ENCODE data around the gene CCDC102A. TPM values are rescaled to one million over a fixed set of nuclear protein-coding genes. Genes with fewer than 3 reads are reported as not detected.
A peak's percentile ranks its signal among the peaks of the same experiment; 100 is the strongest.

Gene CCDC102A
- total RNA-seq, 4 donors from 2014 or later, result 7.1 to 11.5 (median 8.5) TPM

- Histone ChIP-seq H3K9me3 (no peaks in the 10 kb centered on the region), H3K4me1 (peaks cover 25% of the 10 kb centered on the region), H3K4me3 (no peak overlapping the region), H3K27ac (no peak overlapping the region), H3K36me3 (peaks cover 89% of the 10 kb centered on the region), H3K27me3 (no peaks in the 10 kb centered on the region)
- TF ChIP-seq POLR2A (IDR thresholded peaks at IDR 0.05) (no peak), EP300 (IDR thresholded peaks at IDR 0.05) (no peak), CTCF (IDR thresholded peaks at IDR 0.05) (no peak), POLR2AphosphoS5 (IDR thresholded peaks at IDR 0.05) (no peak)
- WGBS, result 81% methylated on average over 11 of the region's 11 CpGs
- DNase-seq (ENCODE audit: low spot score in 2 of 2), result no peak
Measured at GRCh38 chr16:57469046-57469445, 67.3 kb downstream of the CCDC102A start.

GRCh38 chr16:57468346-57468745, 68.0 kb downstream of the CCDC102A start:
- Histone ChIP-seq H3K4me1 (peaks cover 32% of the 10 kb centered on the region), H3K4me3 (no peak overlapping the region), H3K27ac (no peak overlapping the region), H3K36me3 (peaks cover 82% of the 10 kb centered on the region), H3K9me3 (no peaks in the 10 kb centered on the region), H3K27me3 (no peaks in the 10 kb centered on the region)
- no peak for TF ChIP-seq CTCF (IDR thresholded peaks at IDR 0.05)
- no peak for TF ChIP-seq POLR2A (IDR thresholded peaks at IDR 0.05)
- no peak for TF ChIP-seq EP300 (IDR thresholded peaks at IDR 0.05)
- no peak for TF ChIP-seq POLR2AphosphoS5 (IDR thresholded peaks at IDR 0.05)
- WGBS, result 83% methylated on average over 2 of the region's 2 CpGs
- no peak for DNase-seq (ENCODE audit: low spot score in 2 of 2)

- Histone ChIP-seq H3K36me3 (peaks cover 66% of the 10 kb centered on the region), H3K27ac (no peak overlapping the region), H3K4me1 (peaks cover 21% of the 10 kb centered on the region), H3K9me3 (no peaks in the 10 kb centered on the region), H3K4me3 (no peak overlapping the region), H3K27me3 (no peaks in the 10 kb centered on the region)
- 94% methylated on average over 2 of the region's 2 CpGs for WGBS
- no peak for TF ChIP-seq POLR2A (IDR thresholded peaks at IDR 0.05)
- TF ChIP-seq EP300 (IDR thresholded peaks at IDR 0.05), result no peak
- no peak for TF ChIP-seq CTCF (IDR thresholded peaks at IDR 0.05)
- TF ChIP-seq POLR2AphosphoS5 (IDR thresholded peaks at IDR 0.05), result no peak
- DNase-seq (ENCODE audit: low spot score in 2 of 2), result no peak
Measured at GRCh38 chr16:57464523-57464922, 71.8 kb downstream of the CCDC102A start.

GRCh38 chr16:57462978-57463362, 73.4 kb downstream of the CCDC102A start:
- peak overlapping the region; percentile 83 for H3K27ac ChIP-seq
- DNase-seq (ENCODE audit: low spot score in 2 of 2), result no peak
- 0% methylated on average over 14 of the region's 16 CpGs for WGBS
- no peaks in the 10 kb centered on the region for H3K9me3 ChIP-seq
- peaks cover 20% of the 10 kb centered on the region for H3K4me1 ChIP-seq
- TF ChIP-seq CTCF (IDR thresholded peaks at IDR 0.05) (no peak), POLR2A (IDR thresholded peaks at IDR 0.05) (no peak)
- peaks cover 66% of the 10 kb centered on the region for H3K36me3 ChIP-seq
- H3K4me3 ChIP-seq, result peak overlapping the region; percentile 88
- H3K27me3 ChIP-seq, result no peaks in the 10 kb centered on the region

- 4% methylated on average over 13 of the region's 47 CpGs for WGBS
- DNase-seq (ENCODE audit: low spot score in 2 of 2), result peak; percentile 90 to 93
- Histone ChIP-seq H3K9me3 (no peaks in the 10 kb centered on the region), H3K4me3 (peak within 1 kb of the TSS; percentile 88), H3K4me1 (peaks cover 20% of the 10 kb centered on the region), H3K27me3 (no peaks in the 10 kb centered on the region), H3K27ac (peak within 1 kb of the TSS; percentile 83), H3K36me3 (peaks cover 66% of the 10 kb centered on the region)
- TF ChIP-seq CTCF (IDR thresholded peaks at IDR 0.05) (peak; percentile 96), EP300 (IDR thresholded peaks at IDR 0.05) (no peak), POLR2A (IDR thresholded peaks at IDR 0.05) (peak; percentile 73 to 85), POLR2AphosphoS5 (IDR thresholded peaks at IDR 0.05) (peak; percentile 93 to 96 (median 94))
Measured at GRCh38 chr16:57462209-57462977, 74.0 kb downstream of the CCDC102A start, which contains the start of gene POLR2C. Gene POLR2C (plus strand): TSS chr16:57462679. CDS start chr16:57462725, 46 bp downstream.

All from suprapubic skin (tissue), 4 donors.